GM21390 (cell line): ENCODE results near the gene SLC4A3.
"Not testable (repeated sequence)": the region's sequence is repeated elsewhere in the genome, so short reads cannot be mapped to it uniquely, and the experiment has no call there.

Experiments used
- ATAC-seq: cut with Tn5 transposase; IDR thresholded peaks from one replicate; pipeline ENCODE4 v1.9.1; 2021; ENCODE audit not compliant: unreplicated experiment

The SLC4A3 gene

GRCh38 chr2:219676586-219676985 lies 49.2 kb downstream of the SLC4A3 start:
- ATAC-seq, result no peak

DNA sequence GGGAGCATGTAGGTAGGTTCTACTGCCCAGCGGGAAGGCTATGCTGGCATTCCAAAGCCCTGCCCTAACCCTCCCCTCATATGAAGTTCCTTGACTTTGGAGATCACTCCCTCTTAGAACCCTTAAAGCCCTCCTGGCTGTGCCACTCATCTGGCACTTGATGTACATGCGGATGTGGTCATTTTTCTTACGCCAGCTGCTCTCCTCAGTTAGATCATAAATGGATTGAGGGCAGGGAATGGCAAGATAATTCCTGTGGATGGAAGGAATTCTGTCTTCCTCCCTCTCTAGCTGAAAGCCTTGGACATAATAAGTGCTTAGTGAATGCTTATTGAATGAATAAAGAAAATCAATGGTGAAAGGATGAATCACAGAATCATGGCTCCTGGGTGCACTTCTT lies 51.6 kb downstream of the SLC4A3 start:
- ATAC-seq, result no peak

DNA sequence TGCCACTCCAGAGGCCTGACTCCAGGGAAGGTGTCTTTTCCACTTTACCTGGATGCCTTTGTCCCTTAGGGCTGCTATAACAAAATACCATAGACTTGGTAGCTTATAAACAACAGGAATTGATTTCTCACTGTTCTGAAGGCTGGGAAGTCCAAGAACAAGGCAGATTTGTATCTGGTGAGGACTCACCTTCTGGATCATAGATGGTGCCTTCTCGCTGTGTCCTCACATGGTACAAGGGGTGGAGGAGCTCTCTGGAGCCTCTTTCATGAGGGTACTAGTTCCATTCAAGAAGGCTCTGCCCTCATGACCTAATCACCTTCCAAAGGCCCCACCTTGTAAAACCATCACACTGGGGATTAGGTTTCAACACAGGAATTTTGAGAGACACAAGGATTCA lies 52.1 kb downstream of the SLC4A3 start:
- no peak for ATAC-seq

DNA sequence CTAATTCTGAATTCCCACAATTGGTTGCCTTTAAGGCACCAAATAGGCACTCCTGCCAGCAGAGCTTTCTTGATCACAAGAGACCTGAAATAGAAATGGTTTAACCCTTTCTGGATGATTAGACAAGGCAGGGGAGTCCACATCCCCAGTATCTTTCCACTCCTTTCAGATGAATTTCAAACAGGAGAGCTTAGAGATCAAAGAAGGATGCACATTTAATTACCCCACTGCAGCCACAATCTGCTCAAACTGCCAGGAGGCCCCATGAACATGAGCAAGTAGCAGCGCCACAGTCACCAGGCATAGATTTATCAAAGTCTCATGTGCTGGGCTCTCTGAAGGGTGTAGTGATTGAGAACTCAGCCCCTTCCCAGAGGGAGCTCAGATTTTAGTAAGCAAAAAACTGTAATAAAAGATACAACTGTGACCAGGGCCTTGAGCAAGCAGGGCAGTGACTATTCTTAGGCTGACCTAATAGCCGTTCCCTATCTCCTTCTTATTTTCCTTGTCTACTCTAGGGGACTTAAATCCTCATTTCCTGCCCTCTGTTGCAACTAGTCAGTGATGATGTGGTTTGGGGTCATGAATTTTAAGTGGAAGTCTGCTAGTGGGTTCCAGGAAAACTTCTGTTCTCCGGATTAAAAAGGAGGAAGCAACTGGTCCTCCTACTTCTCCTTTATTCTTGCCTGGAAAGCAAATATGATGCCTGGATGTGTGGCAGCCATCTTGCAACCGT lies 53.7 kb downstream of the SLC4A3 start:
- no peak for ATAC-seq

DNA sequence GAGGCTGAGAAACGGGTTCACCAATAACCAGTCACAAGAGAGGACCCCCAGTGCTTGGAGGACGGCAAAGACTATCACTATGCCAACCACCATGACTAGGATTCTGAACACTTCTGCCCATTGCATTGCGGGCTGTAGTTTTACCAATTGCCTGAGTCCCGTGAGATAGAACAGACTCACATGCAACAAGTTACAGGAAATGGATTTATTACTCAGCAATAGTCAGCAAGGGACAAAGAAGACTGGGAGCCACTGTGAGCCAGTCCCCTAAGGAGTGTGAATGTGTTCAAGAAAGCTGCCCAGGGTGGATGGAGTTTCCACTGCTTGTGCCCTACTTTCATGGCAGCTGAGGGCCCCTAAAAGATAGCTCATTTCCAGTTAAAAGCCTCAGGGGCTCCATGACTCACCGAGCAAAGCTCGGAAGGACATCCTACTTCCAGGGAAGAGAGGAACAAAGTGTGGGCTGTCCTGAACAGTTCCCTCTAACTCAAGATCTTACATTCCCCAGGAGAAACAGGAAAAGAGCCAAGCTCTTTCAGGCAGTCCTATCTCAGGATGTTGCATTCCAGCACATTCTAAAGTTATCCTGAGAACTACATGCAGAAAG lies 54.4 kb downstream of the SLC4A3 start:
- ATAC-seq, result no peak

- not testable (repeated sequence) for ATAC-seq
Observed at GRCh38 chr2:219683474-219683873, 56.0 kb downstream of the SLC4A3 start.

DNA sequence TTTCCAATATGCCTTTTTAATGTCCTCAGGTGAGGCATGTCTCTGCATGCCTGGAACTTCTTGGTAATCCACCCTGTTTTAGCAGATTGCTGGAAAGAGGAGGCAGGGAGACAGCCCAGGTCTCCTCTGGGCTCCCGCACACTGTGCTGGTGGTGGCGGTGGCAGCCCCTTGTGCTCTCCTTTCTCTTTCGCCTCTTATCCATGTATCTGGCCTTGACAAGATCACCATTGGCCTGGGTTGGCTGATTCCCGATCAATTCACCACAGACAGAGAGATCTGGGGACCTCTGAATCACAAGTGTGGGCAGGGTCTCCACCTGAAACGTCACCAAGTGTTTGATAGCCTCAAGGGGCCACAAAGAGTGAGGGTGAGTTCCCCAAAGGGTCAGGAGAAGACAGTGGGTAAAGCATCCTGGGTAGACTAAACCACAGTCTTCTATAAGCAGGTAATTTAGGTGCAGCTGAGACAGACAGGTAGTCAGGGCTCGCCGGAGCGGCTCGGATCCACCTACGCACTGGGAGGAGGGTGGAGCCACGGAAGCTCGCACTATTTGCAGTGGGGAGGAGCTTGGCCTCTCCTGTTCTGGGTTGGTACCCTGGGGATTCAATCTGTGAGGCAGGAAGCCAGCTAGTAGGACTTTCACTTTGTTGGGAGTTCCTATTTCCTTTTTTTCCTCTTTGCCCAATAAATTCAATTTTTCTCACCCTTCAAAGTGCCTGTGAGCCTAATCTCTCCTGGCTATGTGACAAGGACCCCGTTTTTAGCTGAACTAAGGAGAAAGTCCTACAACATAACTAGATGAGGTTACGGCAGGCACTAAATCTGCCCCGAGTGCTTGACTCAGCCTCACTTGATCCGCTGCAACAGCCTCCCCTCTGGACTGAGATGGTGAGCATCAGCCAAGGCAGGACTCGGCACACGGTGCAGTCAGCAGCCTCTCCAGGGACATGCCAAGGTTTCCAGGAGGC lies 57.6 kb downstream of the SLC4A3 start:
- peak; percentile 99 for ATAC-seq

DNA sequence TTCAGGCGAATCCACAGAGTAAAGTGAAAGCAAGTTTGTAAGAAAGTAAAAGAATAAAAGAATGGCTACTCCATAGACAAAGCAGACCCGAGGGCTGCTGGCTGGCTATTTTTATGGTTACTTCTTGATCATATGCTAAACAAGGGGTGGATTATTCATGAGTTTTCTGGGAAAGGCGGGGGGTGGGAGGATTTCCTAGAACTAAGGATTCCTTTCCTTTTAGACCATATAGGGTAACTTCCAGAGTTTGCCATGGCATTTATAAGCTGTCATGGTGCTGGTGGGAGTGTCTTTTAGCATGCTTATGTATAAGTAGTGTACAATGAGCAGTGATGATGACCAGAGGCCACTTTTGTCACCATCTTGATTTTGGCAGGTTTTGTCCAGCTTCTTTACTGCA lies 59.8 kb downstream of the SLC4A3 start:
- no peak for ATAC-seq

- no peak for ATAC-seq
Observed at GRCh38 chr2:219687882-219688559, 60.6 kb downstream of the SLC4A3 start.

- ATAC-seq, result no peak
Observed at GRCh38 chr2:219688560-219689445, 61.4 kb downstream of the SLC4A3 start.

DNA sequence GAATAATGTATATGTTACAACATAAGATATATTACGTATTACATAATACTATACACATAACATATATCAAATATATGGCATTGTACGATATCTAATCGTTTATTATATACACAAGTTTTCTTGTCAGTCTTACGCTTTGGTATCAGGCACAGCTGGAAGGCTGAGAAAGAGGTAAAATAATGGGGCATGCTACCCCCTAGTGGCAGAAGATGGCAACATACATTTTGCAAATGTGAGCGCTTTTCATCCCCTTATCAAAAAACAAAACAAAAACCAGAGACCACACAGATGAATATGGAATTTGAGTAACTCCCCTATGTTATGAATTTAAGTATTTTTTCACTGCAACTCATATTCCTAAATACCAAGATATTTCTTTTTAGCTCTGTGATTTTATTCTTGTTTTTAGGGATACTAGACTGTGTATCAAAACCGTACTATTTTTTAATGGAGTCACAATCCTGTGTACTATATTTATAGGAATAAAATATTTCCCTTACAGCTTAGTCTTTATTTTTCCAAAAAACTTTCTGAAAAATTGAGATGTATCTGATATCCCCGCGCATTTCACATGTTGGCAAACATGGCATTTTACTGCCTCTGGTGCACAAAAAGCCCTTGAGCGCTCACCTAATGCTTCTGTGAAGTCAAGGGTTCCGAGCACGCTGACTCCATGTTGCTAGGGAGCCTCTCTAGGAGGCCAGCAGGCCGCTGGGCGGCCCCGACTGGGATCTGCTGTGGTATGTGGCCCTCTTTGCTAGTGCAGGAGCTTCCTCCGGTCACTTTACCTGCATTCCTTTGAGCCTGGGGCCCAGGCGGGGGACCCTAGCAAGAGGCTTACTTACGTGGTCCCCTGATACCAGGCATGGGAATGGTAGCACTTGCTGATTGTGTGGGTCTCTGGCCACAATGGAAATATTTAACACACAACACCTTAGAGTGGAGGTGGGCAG lies 62.5 kb downstream of the SLC4A3 start:
- ATAC-seq, result peak; percentile 38

GRCh38 chr2:219691571-219691970 lies 64.1 kb downstream of the SLC4A3 start:
- no peak for ATAC-seq
